ENCODE results near the gene SORD.

The SORD gene

DNA sequence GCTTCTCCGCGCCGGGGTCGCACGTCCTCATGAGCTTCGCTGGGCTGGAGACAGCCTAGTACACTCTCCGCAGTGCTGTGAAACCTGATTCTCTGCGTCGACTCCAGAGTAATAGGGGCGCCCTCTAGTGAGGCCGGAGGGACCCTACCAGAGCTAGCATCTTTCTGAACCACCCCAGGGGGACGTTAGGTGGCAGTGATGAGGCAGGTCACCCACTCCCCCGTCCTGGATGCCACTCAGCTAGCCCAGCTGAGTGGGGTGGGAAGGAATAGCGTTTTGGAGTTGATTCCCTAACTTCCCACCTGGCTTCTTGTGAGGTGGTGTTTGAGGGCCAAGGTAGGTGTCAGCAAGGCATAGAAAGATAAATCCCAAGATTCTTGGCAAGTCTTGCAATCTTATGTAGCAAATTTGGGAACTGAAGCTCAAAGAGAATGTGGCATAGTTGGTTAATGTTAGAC is 95.2 kb downstream of the SORD start:
- DNase-seq, result peak; percentile 95

DNA sequence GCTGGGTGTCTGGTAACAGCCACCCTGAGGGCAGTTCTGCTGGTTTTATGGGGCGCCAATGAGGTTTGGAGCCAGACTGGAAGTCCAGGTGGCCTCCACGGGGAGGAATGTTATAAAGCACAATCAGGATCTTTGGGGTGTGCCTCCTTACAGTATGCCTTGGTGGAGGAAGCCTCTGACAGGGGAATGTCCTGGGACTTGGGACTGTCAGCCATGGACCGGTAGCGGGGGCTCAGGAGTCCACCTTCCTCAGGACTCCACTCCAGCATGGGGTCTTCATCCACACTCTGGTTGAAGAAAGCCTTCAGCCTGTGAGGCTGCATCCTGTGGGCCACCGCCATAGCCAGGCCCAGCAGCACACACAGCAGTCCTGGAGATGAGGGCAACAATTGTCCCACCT is 96.0 kb downstream of the SORD start:
- no peak for DNase-seq

DNA sequence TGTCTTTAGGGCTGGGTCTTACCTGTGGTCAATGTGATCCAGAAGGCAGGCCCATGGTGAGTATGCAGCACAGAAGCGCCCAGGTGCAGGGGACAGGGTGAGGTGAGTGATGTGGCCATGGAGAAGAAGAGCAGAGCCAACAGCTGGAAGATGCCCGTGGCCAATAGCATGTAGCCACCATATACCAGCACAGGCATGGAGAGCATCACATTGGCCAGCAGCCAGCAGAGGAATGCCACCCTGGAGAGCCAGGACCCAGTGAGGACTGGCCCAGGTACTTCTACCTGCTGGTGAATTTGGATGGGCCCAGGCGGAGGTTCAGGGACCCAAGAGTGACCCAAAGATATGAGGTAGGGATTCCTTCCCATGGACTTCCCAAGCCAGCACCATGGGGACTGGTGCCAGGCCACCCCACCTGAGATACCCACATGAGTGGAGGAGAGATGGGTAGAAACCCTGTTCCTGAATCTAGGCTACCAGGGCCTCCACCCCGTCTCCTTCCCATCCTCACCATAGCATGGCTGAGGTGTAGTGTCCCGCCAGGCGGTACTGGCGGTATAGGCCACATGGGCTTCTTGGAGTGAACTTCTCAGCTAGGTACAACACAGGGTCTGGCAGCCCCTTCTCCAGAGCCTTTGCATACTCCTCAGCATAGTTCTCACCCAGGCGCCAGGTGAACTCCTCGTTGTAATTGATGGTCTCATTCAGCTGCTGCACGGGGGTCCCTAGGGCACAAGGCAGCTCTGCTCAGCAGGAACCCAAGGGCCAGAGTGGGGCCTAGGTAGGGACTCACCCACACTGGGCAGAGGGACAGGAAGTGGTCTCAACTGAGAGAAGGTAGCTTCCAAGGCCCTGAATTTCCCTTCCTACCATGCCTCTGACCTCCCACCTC is 97.3 kb downstream of the SORD start:
- no peak for DNase-seq

DNA sequence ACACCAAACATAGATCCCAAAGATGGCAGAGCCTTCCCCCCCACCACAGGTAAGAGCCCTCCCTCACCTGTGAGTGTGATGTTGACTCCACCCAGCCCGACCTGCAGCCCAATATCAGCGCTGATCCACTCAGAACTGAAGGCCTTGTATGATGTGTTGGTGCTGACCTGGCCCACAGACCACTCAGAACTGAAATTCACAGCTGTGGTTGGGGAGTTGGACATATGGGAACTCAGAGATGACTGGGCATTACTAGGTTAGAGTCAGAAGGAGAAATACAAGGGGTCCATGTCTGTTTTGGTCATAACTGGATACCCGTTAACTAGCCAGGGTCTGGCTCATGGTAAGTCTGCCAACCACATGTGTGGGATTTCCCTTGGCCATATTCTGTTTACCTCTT is 98.0 kb downstream of the SORD start:
- no peak for DNase-seq

DNA sequence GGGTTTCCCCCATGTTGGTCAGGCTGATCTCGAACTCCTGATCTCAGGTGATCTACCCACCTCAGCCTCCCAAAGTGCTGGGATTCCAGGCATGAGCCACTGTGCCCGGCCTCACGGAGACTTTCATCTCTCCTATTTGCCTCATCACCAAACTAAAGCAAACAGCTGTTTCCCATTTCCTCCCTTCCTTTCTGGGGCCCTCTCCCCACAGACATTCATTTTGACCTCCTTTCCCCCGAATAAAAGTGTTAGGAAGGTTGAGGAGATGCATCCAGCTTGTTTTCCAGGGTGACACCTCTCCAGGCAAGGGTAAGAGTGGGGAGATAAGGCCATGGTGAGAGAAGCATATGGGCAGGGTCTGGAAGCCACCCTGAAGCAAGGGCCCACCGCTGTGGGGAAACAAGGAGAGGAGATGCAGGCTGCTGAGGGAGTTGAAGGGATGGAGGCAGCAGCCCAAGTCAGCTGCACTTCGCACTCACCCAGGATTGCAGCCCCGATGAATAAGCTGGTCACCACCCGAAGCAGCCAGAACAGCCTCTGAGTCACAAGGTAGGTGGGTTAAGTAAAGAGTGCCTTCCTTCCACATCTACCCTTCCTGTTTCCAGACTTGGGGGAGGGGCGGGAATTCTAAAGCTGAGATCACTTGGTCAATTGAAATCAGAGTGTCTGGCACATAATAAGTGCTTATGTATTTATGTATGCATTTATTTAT is 98.9 kb downstream of the SORD start:
- DNase-seq, result no peak

- DNase-seq, result no peak
Observed at GRCh38 chr15:45122719-45123118, 99.7 kb downstream of the SORD start.

GRCh38 chr15:45123397-45123796 is 100.4 kb downstream of the SORD start:
- DNase-seq, result no peak

DNA sequence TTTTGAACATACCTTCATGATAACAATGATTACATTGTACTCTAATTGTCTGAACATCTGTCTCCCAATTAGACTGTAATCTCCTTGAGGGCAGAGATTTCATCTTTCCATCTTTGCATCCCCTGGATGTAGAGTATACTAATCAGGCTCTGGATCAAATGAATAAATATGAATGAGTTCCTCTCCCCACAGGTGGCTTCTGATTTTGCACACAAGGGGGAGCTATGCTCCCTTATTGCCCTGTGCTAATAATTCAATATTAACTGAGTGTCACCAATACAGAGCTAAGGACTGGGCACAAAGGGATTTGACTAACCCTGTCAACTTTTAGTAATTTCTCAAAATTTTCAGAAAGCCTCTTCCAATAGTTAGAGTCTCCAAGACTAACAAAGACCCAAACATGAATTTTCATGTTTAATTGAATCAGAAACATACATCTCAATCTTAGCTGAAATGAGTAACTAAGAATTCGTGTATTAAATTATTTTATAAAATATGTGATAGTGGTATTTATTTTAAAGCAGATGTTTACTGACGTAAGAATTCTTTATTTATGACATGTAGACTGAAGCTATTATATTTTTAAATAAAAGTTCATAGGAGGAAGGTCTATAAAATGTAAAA is 103.7 kb downstream of the SORD start:
- no peak for DNase-seq
